GM12878 (cell line): ENCODE measurements around the gene VGLL4. TPM values are rescaled to one million over a fixed set of nuclear protein-coding genes. Genes with fewer than 3 reads are reported as not detected.

Source experiments
- ATAC-seq: fragments of 200-7000 bp; cut with Tn5 transposase; 3 replicates; pipeline ENCODE4 v1.9.1; 2020; ENCODE audit warnings: mild to moderate bottlenecking, moderate library complexity
- BruUV-seq: library from RNA; stranded (reverse); fragments of 400-500 nt; replicated peaks from 2 replicates; lab custom pipeline; 2021; lab: Mats Ljungman, UMichigan
- CTCF ChIA-PET: fragments of 300-600 bp; sonication (Branson Sonifier 250); formaldehyde crosslinking; extraction: SDS; loops from one replicate; lab custom pipeline; 2021; ENCODE audit warnings: inconsistent platforms; lab: Yijun Ruan, JAX
- POLR2A ChIA-PET: fragments of 350-600 bp; formaldehyde crosslinking; extraction: SDS; loops from one replicate; lab custom pipeline; 2021; ENCODE audit warnings: inconsistent platforms; lab: Charles Lee
- RAD21 ChIA-PET: fragments of 300-600 bp; sonication (Branson Sonifier 250); formaldehyde crosslinking; loops from one replicate; lab custom pipeline; 2023; ENCODE audit warnings: antibody characterized with exemption; ENCODE audit not compliant: unreplicated experiment; lab: Charles Lee
- SMC1A ChIA-PET: fragments of 300-600 bp; sonication (Branson Sonifier 250); formaldehyde crosslinking; loops from one replicate; lab custom pipeline; 2023; ENCODE audit not compliant: unreplicated experiment, uncharacterized antibody; lab: Charles Lee
- DNase-seq: peaks from one replicate; pipeline ENCODE4 v3.0.0-alpha.2; 2011; ENCODE audit warnings: low read depth, low spot score
- FAIRE-seq: peaks from 3 replicates; lab custom pipeline; 2011; peaks lifted over from hg19 to GRCh38; lab: Jason Lieb, UNC
- H2AFZ ChIP-seq: 2 replicates; pipeline ENCODE4 v1.6.0; 2011; ENCODE audit warnings: low read depth, low read length, control low read depth; ENCODE audit not compliant: control insufficient read depth
- H3K27ac ChIP-seq: 2 replicates; pipeline ENCODE4 v1.5.1; 2011; ENCODE audit warnings: control low read depth; ENCODE audit not compliant: control insufficient read depth, insufficient read depth
- H3K27me3 ChIP-seq, 2 experiments: replicated peaks in 1 of 2; 2 replicates each; pipeline versions ENCODE4 v1.6.0 to v1.6.1; 2011; ENCODE audit warnings: low read length in 1 of 2; ENCODE audit not compliant: control insufficient read depth in 2 of 2, insufficient read depth in 2 of 2
- H3K36me3 ChIP-seq, 2 experiments: 2 replicates each; pipeline ENCODE4 v1.5.1; 2011; ENCODE audit warnings: low read length in 1 of 2; ENCODE audit not compliant: control insufficient read depth in 2 of 2, insufficient read depth in 2 of 2
- H3K4me1 ChIP-seq: 2 replicates; pipeline ENCODE4 v1.6.1; 2011; ENCODE audit warnings: mild to moderate bottlenecking, low read length, moderate library complexity, mixed read lengths; ENCODE audit not compliant: control insufficient read depth, insufficient read depth
- H3K4me2 ChIP-seq: 2 replicates; pipeline ENCODE4 v1.6.0; 2011; ENCODE audit warnings: control low read depth; ENCODE audit not compliant: control insufficient read depth, insufficient read depth
- H3K4me3 ChIP-seq: fragments of 200-600 bp; sonication (generic); 2 replicates; pipeline ENCODE4 v1.5.1; 2016
- H3K79me2 ChIP-seq: 2 replicates; pipeline ENCODE4 v1.6.0; 2011; ENCODE audit warnings: low read length; ENCODE audit not compliant: control insufficient read depth, insufficient read depth
- H3K9ac ChIP-seq: 2 replicates; pipeline ENCODE4 v1.8.0; 2011; ENCODE audit warnings: low read length, control low read depth, mixed read lengths; ENCODE audit not compliant: control insufficient read depth, insufficient read depth
- H3K9me3 ChIP-seq: replicated peaks from 3 replicates; pipeline ENCODE4 v1.5.1; 2011; ENCODE audit warnings: mild to moderate bottlenecking, low read length; ENCODE audit not compliant: control insufficient read depth, insufficient read depth
- H4K20me1 ChIP-seq: 2 replicates; pipeline ENCODE4 v1.6.0; 2011; ENCODE audit not compliant: control insufficient read depth, insufficient read depth
- E2F8 ChIP-seq: fragments of 450-650 bp; IDR thresholded peaks from 2 replicates; pipeline ENCODE4 v1.6.1; 2018; ENCODE audit warnings: mild to moderate bottlenecking, low read depth, moderate library complexity; ENCODE audit not compliant: partially characterized antibody
- GATAD2B ChIP-seq: fragments of 450-650 bp; conservative IDR thresholded peaks from 2 replicates; pipeline ENCODE4 v1.6.1; 2017; ENCODE audit warnings: low read depth, mild to moderate bottlenecking, moderate library complexity
- HDAC6 ChIP-seq: fragments of 200-600 bp; sonication (generic); IDR thresholded peaks from one replicate; pipeline ENCODE4 v1.8.0; 2017; ENCODE audit warnings: antibody characterized with exemption; ENCODE audit not compliant: unreplicated experiment
- KLF5 ChIP-seq: fragments of 450-650 bp; IDR thresholded peaks from 2 replicates; pipeline ENCODE4 v1.6.1; 2014; ENCODE audit warnings: mild to moderate bottlenecking; ENCODE audit not compliant: partially characterized antibody
- NFXL1 ChIP-seq: fragments of 450-650 bp; IDR thresholded peaks from 2 replicates; pipeline ENCODE4 v1.6.1; 2017; ENCODE audit warnings: antibody characterized with exemption, mild to moderate bottlenecking, borderline replicate concordance
- NR2C1 ChIP-seq: fragments of 450-650 bp; IDR thresholded peaks from 2 replicates; pipeline ENCODE4 v1.6.1; 2017; ENCODE audit warnings: antibody characterized with exemption, mild to moderate bottlenecking, moderate library complexity
- PBX3 ChIP-seq: IDR thresholded peaks from 2 replicates; pipeline ENCODE4 v1.6.1; 2011; ENCODE audit warnings: mild to moderate bottlenecking, low read depth, low read length, moderate library complexity; ENCODE audit not compliant: insufficient replicate concordance
- SMAD5 ChIP-seq: IDR thresholded peaks from 2 replicates; pipeline ENCODE4 v1.6.1; 2016; ENCODE audit warnings: antibody characterized with exemption, low read depth
- SP1 ChIP-seq: IDR thresholded peaks from one replicate; pipeline ENCODE4 v1.6.1; 2011; ENCODE audit warnings: low read depth, low read length
- SREBF1 ChIP-seq: IDR thresholded peaks from 2 replicates; pipeline ENCODE4 v1.6.1; 2012; ENCODE audit warnings: mild to moderate bottlenecking, low read length
- USF1 ChIP-seq: IDR thresholded peaks from 2 replicates; pipeline ENCODE4 v1.6.1; 2011; ENCODE audit warnings: borderline replicate concordance, low read depth, mild to moderate bottlenecking, moderate library complexity, mixed read lengths, low read length; ENCODE audit not compliant: insufficient read depth; ENCODE audit errors: extremely low read length
- ZBTB33 ChIP-seq: fragments of 450-650 bp; IDR thresholded peaks from 2 replicates; pipeline ENCODE4 v1.6.1; 2017; ENCODE audit warnings: mild to moderate bottlenecking
- WGBS: methylation state at CpG from one replicate; pipeline ENCODE4 v1.1.6; 2016; ENCODE audit warnings: low lambda C conversion rate; ENCODE audit not compliant: insufficient replicate concordance, insufficient coverage; ENCODE audit errors: missing lambda C conversion rate; 5-methylcytosine and 5-hydroxymethylcytosine counted together
- in situ Hi-C: fragments of 300-500 bp; cut with MboI; formaldehyde crosslinking; loops from 9 replicates; pipeline ENCODE4 v1.14.3; 2018; ENCODE audit warnings: mixed read lengths
- intact Hi-C: fragments of 100-400 bp; cut with micrococcal nuclease; formaldehyde crosslinking; loops from one replicate; pipeline ENCODE4 v1.14.2; 2022; ENCODE audit not compliant: unreplicated experiment
- polyA plus RNA-seq, 11 experiments: library from polyadenylated mRNA; depleted of rRNA in 4 of 11; unstranded in 6 of 11; stranded (reverse) in 5 of 11; fragments of >200 nt; fragmentation: Nextera tagmentation in 4 of 11; fragmentation: Illumina TruSeq in 1 of 11; extraction: Ambion mirVana in 4 of 11; extraction: Trizol in 1 of 11; gene quantifications; 1 replicate in 1 of 11; 2 replicates in 10 of 11; pipeline versions ENCODE4 v1.2.1 to v1.2.3, GENCODE V29; 2011 to 2016; ENCODE audit warnings: inconsistent platforms in 2 of 11, missing spikeins in 2 of 11, low read depth in 1 of 11
- total RNA-seq, 4 experiments: library from RNA; depleted of rRNA in 3 of 4; stranded (reverse); fragments of >200 nt in 3 of 4; fragmentation: Illumina TruSeq in 1 of 4; extraction: Trizol in 1 of 4; gene quantifications; 2 replicates each; pipeline versions ENCODE4 v1.2.1 to v1.2.3, GENCODE V29; 2013 to 2021
- TF ChIP-seq, protein P1 (sequence below): IDR thresholded peaks from 2 replicates; pipeline ENCODE4 v1.6.1; 2012; ENCODE audit warnings: low read depth, low read length, improper control_type of control experiment
- TF ChIP-seq, protein P2 (sequence below): fragments of 450-650 bp; IDR thresholded peaks from 2 replicates; pipeline ENCODE4 v1.6.1; 2014; ENCODE audit warnings: mild to moderate bottlenecking

VGLL4 gene
- total and polyA plus RNA-seq, 10 of the 15 experiments (the other 5 are each of a cell fraction or from before 2014, with no cell fraction given) = 0.44 to 38.1 (median 16.1) TPM

DNA sequence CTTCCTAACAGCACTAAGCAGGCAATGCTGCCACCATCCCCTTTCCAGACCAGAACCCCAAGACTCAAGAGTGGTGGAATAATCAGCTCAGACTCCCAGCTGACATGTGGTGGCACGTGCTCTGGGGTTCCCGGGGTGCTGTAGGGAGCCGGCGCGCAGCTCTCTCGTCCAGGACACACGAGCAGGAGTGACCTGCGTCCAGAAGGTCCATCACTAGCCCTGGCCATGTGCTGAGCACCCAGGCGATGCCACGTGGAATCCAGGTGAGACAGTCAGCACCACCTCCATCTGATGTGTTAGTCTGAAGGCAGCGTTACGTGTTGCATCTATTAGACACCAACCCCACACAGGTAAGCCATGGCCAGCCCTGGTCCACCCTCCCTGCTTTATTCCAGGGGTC lies 78.2 kb downstream of the VGLL4 start (continued):
- TF ChIP-seq ZBTB33 (no peak), NFXL1 (no peak)

DNA sequence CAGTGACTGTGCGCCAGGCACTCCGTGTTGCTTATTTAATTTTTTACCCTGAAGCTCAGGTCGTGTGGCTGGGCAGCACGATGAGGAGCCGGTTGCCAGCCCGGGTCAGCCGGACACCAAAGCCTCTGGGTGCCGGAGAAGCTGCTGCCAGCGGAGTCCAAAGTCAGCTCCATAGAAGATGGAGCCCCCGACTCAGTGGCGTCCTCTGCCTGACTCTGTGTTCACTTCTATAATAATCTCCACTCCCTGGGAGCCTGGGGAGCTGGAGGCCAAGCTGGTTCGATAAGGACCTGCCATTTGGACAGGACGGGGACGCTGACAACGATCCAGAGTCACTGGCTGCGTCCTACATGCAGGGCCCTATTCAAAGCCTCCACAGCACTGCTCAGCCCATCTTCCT lies 78.6 kb downstream of the VGLL4 start:
- BruUV-seq = no TSS peak
- H4K20me1 ChIP-seq = no peaks in the 10 kb centered on the region; the same call in none of the 2 replicates
- TF ChIP-seq NR2C1 (no peak), SMAD5 (no peak), SREBF1 (no peak), USF1 (no peak), GATAD2B (no peak), E2F8 (no peak), SP1 (no peak), HDAC6 (no peak), PBX3 (no peak), KLF5 (no peak)
- TF ChIP-seq, protein P1, sequence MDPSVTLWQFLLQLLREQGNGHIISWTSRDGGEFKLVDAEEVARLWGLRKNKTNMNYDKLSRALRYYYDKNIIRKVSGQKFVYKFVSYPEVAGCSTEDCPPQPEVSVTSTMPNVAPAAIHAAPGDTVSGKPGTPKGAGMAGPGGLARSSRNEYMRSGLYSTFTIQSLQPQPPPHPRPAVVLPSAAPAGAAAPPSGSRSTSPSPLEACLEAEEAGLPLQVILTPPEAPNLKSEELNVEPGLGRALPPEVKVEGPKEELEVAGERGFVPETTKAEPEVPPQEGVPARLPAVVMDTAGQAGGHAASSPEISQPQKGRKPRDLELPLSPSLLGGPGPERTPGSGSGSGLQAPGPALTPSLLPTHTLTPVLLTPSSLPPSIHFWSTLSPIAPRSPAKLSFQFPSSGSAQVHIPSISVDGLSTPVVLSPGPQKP = no peak
- TF ChIP-seq, protein P2, sequence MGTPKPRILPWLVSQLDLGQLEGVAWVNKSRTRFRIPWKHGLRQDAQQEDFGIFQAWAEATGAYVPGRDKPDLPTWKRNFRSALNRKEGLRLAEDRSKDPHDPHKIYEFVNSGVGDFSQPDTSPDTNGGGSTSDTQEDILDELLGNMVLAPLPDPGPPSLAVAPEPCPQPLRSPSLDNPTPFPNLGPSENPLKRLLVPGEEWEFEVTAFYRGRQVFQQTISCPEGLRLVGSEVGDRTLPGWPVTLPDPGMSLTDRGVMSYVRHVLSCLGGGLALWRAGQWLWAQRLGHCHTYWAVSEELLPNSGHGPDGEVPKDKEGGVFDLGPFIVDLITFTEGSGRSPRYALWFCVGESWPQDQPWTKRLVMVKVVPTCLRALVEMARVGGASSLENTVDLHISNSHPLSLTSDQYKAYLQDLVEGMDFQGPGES = no peak

More for the DNA sequence above, 78.6 kb downstream of the VGLL4 start:
- no peak overlapping the region for H3K27ac ChIP-seq
- ChIA-PET SMC1A (no interaction called here), RAD21 (no interaction called here), POLR2A (no interaction called here), CTCF (no interaction called here)
- no peak overlapping the region for H3K4me2 ChIP-seq
- intact Hi-C loops (no loop called here), in situ Hi-C loops (no loop called here)
- H3K4me3 ChIP-seq = no peak overlapping the region
- peaks cover 11 to 25% of the 10 kb centered on the region in 2 experiments; a peak in 3 of 4 replicates for H3K36me3 ChIP-seq
- ATAC-seq = no peak
- no peak for DNase-seq
- H2AFZ ChIP-seq = no peak overlapping the region
- H3K27me3 ChIP-seq = no peaks in the 10 kb centered on the region
- H3K79me2 ChIP-seq = peaks cover 1% of the 10 kb centered on the region
- no peak for FAIRE-seq
- WGBS = 96% methylated on average over 16 of the region's 16 CpGs
- no peaks in the 10 kb centered on the region for H3K4me1 ChIP-seq
- H3K9me3 ChIP-seq = no peaks in the 10 kb centered on the region
- no peak overlapping the region for H3K9ac ChIP-seq
